ENCODE results near the gene PRSS36. TPM values are rescaled to one million over a fixed set of nuclear protein-coding genes. Genes with fewer than 3 reads are reported as not detected.
"Not testable (repeated sequence)": the region's sequence is repeated elsewhere in the genome, so short reads cannot be mapped to it uniquely, and the experiment has no call there.

The PRSS36 gene
- polyA plus RNA-seq, 3 donors, result 3.1 to 4.2 (median 3.4) TPM

DNA sequence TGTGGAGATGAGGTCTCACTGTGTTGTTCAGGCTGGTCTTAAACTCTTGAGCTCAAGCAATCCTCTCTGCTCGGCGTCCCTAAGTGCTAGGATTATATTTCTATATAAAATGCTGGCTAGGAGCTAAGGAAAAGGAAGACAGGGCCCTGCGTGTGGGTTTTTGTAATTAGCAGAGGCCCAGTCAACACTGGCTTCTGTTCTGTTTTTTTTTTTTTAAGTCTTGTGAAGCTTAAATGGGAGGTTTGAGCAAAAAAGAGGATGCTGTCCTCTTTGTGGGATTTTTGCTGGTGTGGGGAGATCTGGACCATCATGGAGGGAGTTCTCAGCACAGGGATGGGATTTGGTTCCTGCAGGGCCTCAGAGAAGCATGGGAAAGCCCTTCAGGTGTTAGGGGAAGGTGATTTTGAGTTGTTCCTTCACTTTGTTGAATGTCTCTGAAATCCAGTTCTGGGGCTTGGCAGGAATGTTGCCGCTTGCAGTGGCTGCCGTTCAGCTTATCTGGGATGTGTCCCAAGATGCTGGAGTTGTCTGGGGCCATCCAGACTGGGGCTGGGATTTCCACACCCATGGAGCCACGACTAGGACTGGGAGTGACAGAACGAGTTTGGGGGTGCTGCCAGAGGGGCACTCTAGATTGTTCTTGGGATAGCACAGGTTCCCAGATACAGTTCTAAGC, 48.5 kb upstream of the PRSS36 start:
- intact Hi-C loops (cut with micrococcal nuclease), result no loop called here
- H3K4me3 Mint-ChIP-seq, result no peak overlapping the region
- Histone ChIP-seq H3K9ac (ENCODE audit: insufficient read depth, low read length, poor library complexity, severe bottlenecking) (no peak overlapping the region), H3K9me3 (replicated peaks in 1 of 2; ENCODE audit: control insufficient read depth in 1 of 2, insufficient read depth in 1 of 2, low read length in 2 of 2) (no peaks in the 10 kb centered on the region), H3K36me3 (replicated peaks in 1 of 2; ENCODE audit: control insufficient read depth in 1 of 2, insufficient read depth in 2 of 2, low read length in 2 of 2) (peaks cover 44 to 64% of the 10 kb centered on the region in 2 donors), H3K4me2 (replicated peaks; ENCODE audit: extremely low read depth, low read length, poor library complexity, severe bottlenecking) (no peak overlapping the region), H3K27me3 (ENCODE audit: control insufficient read depth in 2 of 2, insufficient read depth in 2 of 2, low read length in 2 of 2) (no peaks in the 10 kb centered on the region), H3K79me2 (ENCODE audit: insufficient read depth, low read length) (peaks cover 81% of the 10 kb centered on the region), H3K27ac (ENCODE audit: low read depth in 1 of 2, low read length in 2 of 2) (peak overlapping the region in 1 of 2 donors; percentile 49), H3K4me3 (replicated peaks in 1 of 3; ENCODE audit: low read depth in 2 of 3, low read length in 3 of 3) (no peak overlapping the region), H3K4me1 (ENCODE audit: control insufficient read depth in 1 of 2, insufficient read depth in 2 of 2, low read length in 2 of 2) (peaks cover 45 to 57% of the 10 kb centered on the region in 2 donors), H4K20me1 (ENCODE audit: insufficient read depth, low read length) (peaks cover 89% of the 10 kb centered on the region), H2AFZ (ENCODE audit: insufficient read depth, low read depth, low read length, poor library complexity, severe bottlenecking) (no peak overlapping the region)
- peak overlapping the region in 4 of 7 donors; percentile 27 to 84 (median 66) for H3K27ac Mint-ChIP-seq
- peaks cover 42 to 72% of the 10 kb centered on the region in 2 donors for H3K36me3 Mint-ChIP-seq
- TF ChIP-seq, protein P1, sequence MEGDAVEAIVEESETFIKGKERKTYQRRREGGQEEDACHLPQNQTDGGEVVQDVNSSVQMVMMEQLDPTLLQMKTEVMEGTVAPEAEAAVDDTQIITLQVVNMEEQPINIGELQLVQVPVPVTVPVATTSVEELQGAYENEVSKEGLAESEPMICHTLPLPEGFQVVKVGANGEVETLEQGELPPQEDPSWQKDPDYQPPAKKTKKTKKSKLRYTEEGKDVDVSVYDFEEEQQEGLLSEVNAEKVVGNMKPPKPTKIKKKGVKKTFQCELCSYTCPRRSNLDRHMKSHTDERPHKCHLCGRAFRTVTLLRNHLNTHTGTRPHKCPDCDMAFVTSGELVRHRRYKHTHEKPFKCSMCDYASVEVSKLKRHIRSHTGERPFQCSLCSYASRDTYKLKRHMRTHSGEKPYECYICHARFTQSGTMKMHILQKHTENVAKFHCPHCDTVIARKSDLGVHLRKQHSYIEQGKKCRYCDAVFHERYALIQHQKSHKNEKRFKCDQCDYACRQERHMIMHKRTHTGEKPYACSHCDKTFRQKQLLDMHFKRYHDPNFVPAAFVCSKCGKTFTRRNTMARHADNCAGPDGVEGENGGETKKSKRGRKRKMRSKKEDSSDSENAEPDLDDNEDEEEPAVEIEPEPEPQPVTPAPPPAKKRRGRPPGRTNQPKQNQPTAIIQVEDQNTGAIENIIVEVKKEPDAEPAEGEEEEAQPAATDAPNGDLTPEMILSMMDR (IDR thresholded peaks at IDR 0.05), result no peak
- H3K9me3 Mint-ChIP-seq, result no peaks in the 10 kb centered on the region
- peaks cover 57% of the 10 kb centered on the region for H3K4me1 Mint-ChIP-seq
- peaks cover 0 to 1% (median 0%) of the 10 kb centered on the region in 3 donors for H3K27me3 Mint-ChIP-seq (ENCODE audit: low read depth in 3 of 3)
- WGBS (ENCODE audit: insufficient coverage), result 60% methylated on average over 6 of the region's 7 CpGs
- no peak for DNase-seq

DNA sequence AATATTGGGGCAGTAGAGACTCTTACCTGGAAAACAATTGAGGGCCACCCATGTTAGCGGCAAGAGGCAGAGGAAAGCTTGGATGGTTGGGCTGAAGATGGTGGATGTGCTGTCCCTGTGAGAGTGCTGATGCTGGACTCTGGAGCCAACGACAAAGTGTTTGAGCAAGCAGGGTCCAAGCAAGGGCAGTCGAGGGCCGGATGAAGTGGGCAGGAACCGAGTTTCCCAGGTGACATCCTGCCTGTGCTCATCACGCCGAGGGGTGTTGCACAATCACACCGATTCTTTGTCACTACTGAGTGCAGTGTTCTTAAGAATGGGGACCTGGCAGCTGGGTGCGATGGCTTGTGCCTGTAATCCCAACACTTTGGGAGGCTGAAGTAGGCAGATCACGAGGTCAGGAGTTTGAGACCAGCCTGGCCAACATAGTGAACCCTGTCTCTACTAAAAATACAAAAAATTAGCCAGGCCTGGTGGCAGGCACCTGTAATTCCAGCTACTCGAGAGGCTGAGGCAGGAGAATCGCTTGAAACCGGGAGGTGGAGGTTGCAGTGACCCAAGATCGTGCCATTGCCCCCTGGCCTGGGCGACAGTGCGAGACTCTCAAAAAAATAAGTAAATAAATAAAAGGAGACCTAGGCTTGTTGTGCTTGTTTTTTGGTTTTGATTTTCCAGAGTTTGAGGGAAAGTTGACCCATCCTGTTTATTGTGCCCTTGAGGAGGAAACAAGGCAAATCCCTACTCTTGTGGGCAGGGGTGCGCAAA, 46.6 kb upstream of the PRSS36 start:
- H3K27me3 Mint-ChIP-seq (ENCODE audit: low read depth in 3 of 3), result peaks cover 0 to 1% (median 0%) of the 10 kb centered on the region in 3 donors
- no peak for DNase-seq
- H3K4me3 Mint-ChIP-seq, result no peak overlapping the region
- H3K4me2 ChIP-seq (replicated peaks; ENCODE audit: extremely low read depth, low read length, poor library complexity, severe bottlenecking), result no peak overlapping the region
- intact Hi-C loops (cut with micrococcal nuclease), result no loop called here
- H4K20me1 ChIP-seq (ENCODE audit: insufficient read depth, low read length), result peaks cover 100% of the 10 kb centered on the region
- H3K27ac ChIP-seq (ENCODE audit: low read depth in 1 of 2, low read length in 2 of 2), result peak overlapping the region in 1 of 2 donors; percentile 31
- no peak overlapping the region for H2AFZ ChIP-seq (ENCODE audit: insufficient read depth, low read depth, low read length, poor library complexity, severe bottlenecking)
- peak overlapping the region in 4 of 7 donors; percentile 53 to 81 (median 74) for H3K27ac Mint-ChIP-seq
- H3K27me3 ChIP-seq (ENCODE audit: control insufficient read depth in 2 of 2, insufficient read depth in 2 of 2, low read length in 2 of 2), result no peaks in the 10 kb centered on the region
- 40% methylated on average over 12 of the region's 17 CpGs for WGBS (ENCODE audit: insufficient coverage)
- no peak overlapping the region for H3K9ac ChIP-seq (ENCODE audit: insufficient read depth, low read length, poor library complexity, severe bottlenecking)
- no peak overlapping the region for H3K4me3 ChIP-seq (replicated peaks in 1 of 3; ENCODE audit: low read depth in 2 of 3, low read length in 3 of 3)
- peaks cover 38 to 47% of the 10 kb centered on the region in 2 donors for H3K4me1 ChIP-seq (ENCODE audit: control insufficient read depth in 1 of 2, insufficient read depth in 2 of 2, low read length in 2 of 2)
- peaks cover 62 to 82% of the 10 kb centered on the region in 2 donors for H3K36me3 ChIP-seq (replicated peaks in 1 of 2; ENCODE audit: control insufficient read depth in 1 of 2, insufficient read depth in 2 of 2, low read length in 2 of 2)
- no peaks in the 10 kb centered on the region for H3K9me3 Mint-ChIP-seq
- peaks cover 80% of the 10 kb centered on the region for H3K79me2 ChIP-seq (ENCODE audit: insufficient read depth, low read length)
- H3K36me3 Mint-ChIP-seq, result peaks cover 56 to 89% of the 10 kb centered on the region in 2 donors
- TF ChIP-seq, protein P1 (IDR thresholded peaks at IDR 0.05), result no peak
- H3K9me3 ChIP-seq (replicated peaks in 1 of 2; ENCODE audit: control insufficient read depth in 1 of 2, insufficient read depth in 1 of 2, low read length in 2 of 2), result no peaks in the 10 kb centered on the region
- H3K4me1 Mint-ChIP-seq, result peaks cover 52% of the 10 kb centered on the region

DNA sequence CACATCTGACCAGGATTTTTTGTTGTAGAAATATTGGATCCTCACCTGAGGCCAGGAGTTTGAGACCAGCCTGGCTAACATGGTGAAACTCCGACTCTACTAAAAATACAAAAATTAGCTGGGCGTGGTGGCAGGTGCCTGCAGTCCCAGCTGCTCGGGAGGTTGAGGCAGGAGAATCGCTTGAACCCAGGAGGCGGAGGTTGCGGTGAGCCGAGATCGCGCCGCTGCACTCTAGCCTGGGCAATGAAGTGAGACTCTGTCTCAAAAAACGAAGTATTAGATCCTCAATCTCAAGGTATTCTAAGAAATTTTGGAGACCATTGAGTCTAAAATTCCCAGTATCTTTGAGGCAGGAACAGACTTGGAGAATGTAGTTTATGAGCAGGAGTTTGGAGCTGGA, 46.0 kb upstream of the PRSS36 start:
- peak overlapping the region in 1 of 2 donors; percentile 31 for H3K27ac ChIP-seq (ENCODE audit: low read depth in 1 of 2, low read length in 2 of 2)

More for the DNA sequence above, 46.0 kb upstream of the PRSS36 start:
- H3K27me3 Mint-ChIP-seq (ENCODE audit: low read depth in 3 of 3); H3K4me2 ChIP-seq (replicated peaks; ENCODE audit: extremely low read depth, low read length, poor library complexity, severe bottlenecking); H2AFZ ChIP-seq (ENCODE audit: insufficient read depth, low read depth, low read length, poor library complexity, severe bottlenecking); DNase-seq; H3K9ac ChIP-seq (ENCODE audit: insufficient read depth, low read length, poor library complexity, severe bottlenecking); H3K27me3 ChIP-seq (ENCODE audit: control insufficient read depth in 2 of 2, insufficient read depth in 2 of 2, low read length in 2 of 2); H3K4me3 ChIP-seq (replicated peaks in 1 of 3; ENCODE audit: low read depth in 2 of 3, low read length in 3 of 3); H3K9me3 ChIP-seq (replicated peaks in 1 of 2; ENCODE audit: control insufficient read depth in 1 of 2, insufficient read depth in 1 of 2, low read length in 2 of 2); H3K4me3 Mint-ChIP-seq; intact Hi-C loops (cut with micrococcal nuclease); H3K9me3 Mint-ChIP-seq: not testable (repeated sequence)
- Histone ChIP-seq H4K20me1 (ENCODE audit: insufficient read depth, low read length) (peaks cover 100% of the 10 kb centered on the region), H3K36me3 (replicated peaks in 1 of 2; ENCODE audit: control insufficient read depth in 1 of 2, insufficient read depth in 2 of 2, low read length in 2 of 2) (peaks cover 65 to 89% of the 10 kb centered on the region in 2 donors), H3K79me2 (ENCODE audit: insufficient read depth, low read length) (peaks cover 80% of the 10 kb centered on the region), H3K4me1 (ENCODE audit: control insufficient read depth in 1 of 2, insufficient read depth in 2 of 2, low read length in 2 of 2) (peaks cover 32 to 40% of the 10 kb centered on the region in 2 donors)
- Mint-ChIP-seq H3K27ac (peak overlapping the region in 2 of 7 donors; percentile 77 to 81), H3K4me1 (peaks cover 45% of the 10 kb centered on the region), H3K36me3 (peaks cover 59 to 89% of the 10 kb centered on the region in 2 donors)
- WGBS (ENCODE audit: insufficient coverage), result 93% methylated on average over 9 of the region's 11 CpGs
